Effector CD8-positive, alpha-beta T cell (primary cell): ENCODE data around the gene DRC7.
A peak's percentile ranks its signal among the peaks of the same experiment; 100 is the strongest.
"Not testable (repeated sequence)": the region's sequence is repeated elsewhere in the genome, so short reads cannot be mapped to it uniquely, and the experiment has no call there.

Experiments
- DNase-seq: peaks from one replicate; lab custom pipeline; 2025; lab: John Stamatoyannopoulos, UW

DRC7 gene

GRCh38 chr16:57734308-57734924, 39.8 kb downstream of the DRC7 start:
- no peak for DNase-seq

GRCh38 chr16:57734925-57735754, 40.5 kb downstream of the DRC7 start:
- peak; percentile 99 for DNase-seq

GRCh38 chr16:57735755-57736418, 41.3 kb downstream of the DRC7 start, which contains the start of gene KATNB1:
TSS of gene KATNB1 (plus strand) at chr16:57735770. CDS start at chr16:57737244, 1,474 bp downstream.
- no peak for DNase-seq

DNA sequence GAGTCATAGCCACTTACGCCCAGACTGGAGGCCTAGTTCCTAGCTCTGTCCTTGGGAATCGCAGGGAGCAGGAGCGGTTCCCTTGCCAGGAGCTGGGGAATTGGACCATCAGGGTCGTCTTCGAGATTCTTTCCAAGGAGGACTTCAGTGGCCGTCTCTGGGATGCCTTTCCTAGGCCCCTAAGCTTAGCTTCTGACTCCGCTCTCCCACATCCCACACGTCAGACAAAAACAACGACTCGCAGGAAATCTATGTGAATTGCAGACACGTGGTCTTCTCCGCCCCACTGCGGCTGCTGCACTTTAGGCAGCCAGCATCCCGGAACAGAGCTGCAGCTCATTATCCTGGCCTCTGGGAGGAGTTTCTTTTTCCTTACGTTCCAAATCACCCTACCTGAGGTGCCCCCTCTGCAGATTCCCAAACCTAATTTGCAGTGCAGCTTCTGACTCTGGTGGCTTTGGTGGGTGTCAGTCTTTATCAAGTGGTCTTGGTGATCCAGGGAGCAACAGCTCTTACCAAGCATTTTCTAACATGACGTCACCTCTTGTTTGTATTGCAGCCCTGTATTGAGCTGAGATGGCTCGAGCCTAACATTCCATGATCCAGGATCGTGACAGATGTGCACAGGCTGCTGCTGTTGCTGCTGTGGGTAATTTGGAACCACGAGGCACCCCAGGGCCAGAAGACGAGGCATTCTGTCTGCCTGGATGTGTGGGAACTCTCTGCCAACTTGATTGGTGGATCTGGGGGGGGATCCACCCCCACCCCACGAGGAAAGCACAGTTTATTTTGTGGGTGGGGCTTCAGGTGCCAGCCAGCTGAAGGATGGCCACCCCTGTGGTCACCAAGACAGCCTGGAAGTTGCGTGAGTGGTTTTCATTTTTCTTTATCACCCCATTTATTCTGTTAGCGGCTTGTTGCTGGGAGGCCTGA, 42.1 kb downstream of the DRC7 start:
- peak; percentile 9 for DNase-seq

- no peak for DNase-seq
Measured at GRCh38 chr16:57738844-57739243, 44.2 kb downstream of the DRC7 start.

GRCh38 chr16:57739756-57740422, 45.3 kb downstream of the DRC7 start:
- no peak for DNase-seq

GRCh38 chr16:57740423-57741071, 45.9 kb downstream of the DRC7 start:
- no peak for DNase-seq

- DNase-seq: no peak
Measured at GRCh38 chr16:57741660-57742191, 47.1 kb downstream of the DRC7 start.

- no peak for DNase-seq
Measured at GRCh38 chr16:57742543-57742942, 47.9 kb downstream of the DRC7 start.

- DNase-seq: no peak
Measured at GRCh38 chr16:57743458-57743857, 48.9 kb downstream of the DRC7 start.

DNA sequence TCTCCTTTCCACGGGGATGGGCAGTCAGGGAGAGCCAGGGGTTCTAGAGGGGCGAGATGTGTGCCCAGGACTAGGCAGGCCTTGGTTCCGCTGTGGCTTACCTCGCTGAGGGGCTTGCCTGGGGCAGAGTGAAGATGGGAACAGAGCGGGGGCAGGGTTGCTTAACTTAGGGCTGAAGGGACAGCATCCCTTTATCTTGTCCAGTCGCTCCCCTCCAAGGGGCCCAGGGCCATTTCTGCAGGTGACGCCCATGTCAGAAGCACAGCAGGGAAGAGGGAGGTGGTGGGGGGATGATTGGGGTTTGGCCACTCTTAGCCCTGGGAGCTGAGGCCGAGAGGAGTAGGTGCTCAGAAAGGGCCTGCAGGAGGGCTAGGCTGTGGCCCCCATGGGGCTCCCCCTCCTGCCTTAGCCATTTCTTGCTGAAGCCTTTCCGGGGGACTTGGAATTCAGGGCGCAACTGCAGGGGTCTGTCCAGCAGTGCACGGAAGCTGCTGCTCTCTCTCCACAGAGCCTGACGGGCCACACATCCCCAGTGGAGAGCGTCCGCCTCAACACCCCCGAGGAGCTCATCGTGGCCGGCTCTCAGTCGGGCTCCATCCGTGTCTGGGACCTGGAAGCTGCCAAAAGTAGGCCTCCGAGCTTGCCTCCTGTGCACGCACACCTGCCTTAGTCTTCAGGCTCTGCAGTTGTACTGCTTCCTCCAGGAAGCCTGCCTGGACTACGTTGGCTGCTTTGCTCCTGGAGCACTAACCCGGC, 49.5 kb downstream of the DRC7 start:
- DNase-seq: no peak

GRCh38 chr16:57744642-57744903, 50.0 kb downstream of the DRC7 start:
- DNase-seq: no peak

DNA sequence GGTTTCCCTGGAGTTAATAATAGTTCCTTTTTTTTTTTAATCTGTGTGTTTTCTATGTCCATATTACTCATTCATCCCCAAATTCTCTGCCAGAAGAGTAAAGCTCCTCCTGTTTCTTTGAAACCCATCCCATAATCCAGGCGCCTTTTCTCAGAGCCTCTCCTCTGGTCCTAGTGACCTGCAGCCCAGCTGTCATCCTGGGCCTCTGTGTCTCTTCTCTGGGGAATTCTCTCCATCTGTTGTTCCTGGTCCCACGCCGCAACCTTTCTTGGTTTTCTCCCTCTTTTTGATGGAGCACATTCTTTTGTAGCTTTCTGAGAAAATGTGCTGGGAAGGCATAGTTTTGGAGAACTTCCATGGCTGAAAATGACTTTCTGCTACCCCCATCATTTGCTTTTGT, 51.2 kb downstream of the DRC7 start:
- no peak for DNase-seq

DNA sequence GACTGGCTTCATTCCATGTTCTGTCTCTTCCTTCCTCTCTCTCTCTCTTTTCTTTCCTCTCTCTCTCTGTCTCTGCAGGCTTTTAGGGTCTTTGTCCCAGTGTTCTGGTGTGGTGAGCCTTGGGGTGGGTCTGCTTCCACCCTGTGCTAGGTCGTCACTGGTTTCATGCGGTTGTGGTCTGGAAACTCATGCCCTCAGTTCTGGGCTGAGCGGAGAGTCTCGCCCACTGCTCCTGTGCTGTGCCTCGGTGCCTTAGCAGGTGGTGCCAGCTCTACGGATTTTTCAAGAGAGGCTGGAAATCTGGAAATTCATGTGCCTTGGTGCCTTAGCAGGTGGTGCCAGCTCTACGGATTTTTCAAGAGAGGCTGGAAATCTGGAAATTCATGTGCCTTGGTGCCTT, 51.7 kb downstream of the DRC7 start:
- DNase-seq: not testable (repeated sequence)

DNA sequence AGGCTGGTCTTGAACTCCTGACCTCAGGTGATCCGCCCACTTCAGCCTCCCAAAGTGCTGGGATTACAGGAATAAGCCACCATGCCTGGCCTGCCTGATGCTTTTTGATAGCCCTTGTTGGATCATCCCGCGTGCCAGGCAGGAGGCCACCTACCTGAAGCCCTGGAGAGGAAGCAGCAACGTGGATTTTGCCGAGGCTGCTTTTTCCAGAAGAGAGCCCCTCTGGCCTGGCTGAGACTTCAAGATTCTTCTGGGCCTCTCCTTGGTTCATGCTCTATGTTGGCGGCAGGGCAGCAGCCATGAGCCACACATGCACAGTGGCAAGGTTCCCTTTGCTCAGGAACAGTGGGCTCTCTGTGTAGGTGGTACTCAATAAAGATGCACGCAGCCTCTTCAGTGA, 52.5 kb downstream of the DRC7 start:
- DNase-seq: no peak

GRCh38 chr16:57747496-57747895, 52.9 kb downstream of the DRC7 start:
- no peak for DNase-seq

GRCh38 chr16:57747996-57748395, 53.4 kb downstream of the DRC7 start:
- DNase-seq: no peak

DNA sequence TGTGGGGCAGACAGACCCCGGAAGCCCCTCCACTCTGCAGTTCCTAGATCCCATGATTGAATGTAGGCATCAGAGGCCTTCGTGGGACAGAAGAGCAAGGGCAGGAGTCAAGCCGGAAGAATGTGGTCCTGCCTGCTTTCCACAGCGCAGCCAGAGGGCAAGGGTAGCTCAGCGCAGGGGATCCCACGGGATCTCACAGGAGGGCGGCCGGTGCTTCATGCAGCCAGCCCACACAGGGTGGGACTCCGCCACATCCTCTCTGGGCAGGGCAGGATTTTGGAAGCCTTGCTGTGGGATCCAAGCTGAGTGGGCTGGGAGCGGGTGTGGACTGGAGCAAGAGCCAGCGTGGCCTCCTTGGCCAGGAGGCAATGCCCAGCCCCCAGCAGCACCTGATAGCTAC, 54.0 kb downstream of the DRC7 start:
- no peak for DNase-seq

DNA sequence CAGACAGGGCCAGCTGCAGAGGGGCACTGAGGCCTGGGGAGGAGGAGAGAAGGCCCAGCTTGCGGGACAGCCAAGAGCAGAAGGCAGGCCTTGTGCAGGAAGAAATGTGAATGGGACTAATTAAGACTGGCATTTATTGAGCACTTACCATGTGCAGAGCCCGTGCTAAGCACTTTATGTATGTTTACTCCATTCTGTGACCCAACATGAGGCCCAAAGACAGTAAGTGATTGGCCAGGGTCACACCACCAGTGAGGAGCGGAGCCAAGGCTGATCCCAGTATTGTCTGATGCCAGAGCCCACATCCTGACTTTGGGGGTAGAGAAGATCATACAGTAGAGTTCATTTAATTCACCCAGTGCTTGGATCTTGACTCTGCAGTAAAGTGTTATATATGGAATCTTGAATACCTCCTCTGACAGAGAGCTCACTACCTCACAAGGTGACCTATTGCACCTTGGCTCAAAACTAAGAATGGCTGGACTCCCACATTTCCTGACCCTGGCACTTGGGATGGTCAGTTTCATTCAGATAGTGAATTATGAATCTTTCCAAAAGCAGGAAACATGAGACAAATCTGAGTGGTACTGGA, 54.6 kb downstream of the DRC7 start:
- no peak for DNase-seq
